Gastrocnemius medialis (tissue), 4 donors: ENCODE results near the gene STKLD1.

ENCODE experiments used
- CTCF ChIP-seq, 5 experiments: fragments of 450-650 bp in 3 of 5; fragments of 200-600 bp in 2 of 5; sonication (generic) in 2 of 5; IDR thresholded peaks in 4 of 5; conservative IDR thresholded peaks in 1 of 5; 1 replicate in 4 of 5; 2 replicates in 1 of 5; pipeline ENCODE4 v1.5.1; 2016 to 2019; ENCODE audit warnings: antibody characterized with exemption in 5 of 5, mild to moderate bottlenecking in 3 of 5, moderate library complexity in 3 of 5
- POLR2A ChIP-seq, 2 donors: fragments of 450-650 bp; IDR thresholded peaks; one replicate each; pipeline ENCODE4 v1.6.1; 2017; ENCODE audit warnings: antibody characterized with exemption in 2 of 2, mild to moderate bottlenecking in 2 of 2, moderate library complexity in 2 of 2

GRCh38 chr9:133429214-133429613 lies 53.0 kb downstream of the STKLD1 start:
- TF ChIP-seq CTCF (IDR thresholded peaks at IDR 0.05 in 4 of 5, conservative IDR thresholded peaks at IDR 0.05 in 1 of 5) (no peak), POLR2A (IDR thresholded peaks at IDR 0.05) (no peak)
